ENCODE data around the gene ASAP3.
A peak's percentile ranks its signal among the peaks of the same experiment; 100 is the strongest.
"Not testable (repeated sequence)": the region's sequence is repeated elsewhere in the genome, so short reads cannot be mapped to it uniquely, and the experiment has no call there.

Gene ASAP3

DNA sequence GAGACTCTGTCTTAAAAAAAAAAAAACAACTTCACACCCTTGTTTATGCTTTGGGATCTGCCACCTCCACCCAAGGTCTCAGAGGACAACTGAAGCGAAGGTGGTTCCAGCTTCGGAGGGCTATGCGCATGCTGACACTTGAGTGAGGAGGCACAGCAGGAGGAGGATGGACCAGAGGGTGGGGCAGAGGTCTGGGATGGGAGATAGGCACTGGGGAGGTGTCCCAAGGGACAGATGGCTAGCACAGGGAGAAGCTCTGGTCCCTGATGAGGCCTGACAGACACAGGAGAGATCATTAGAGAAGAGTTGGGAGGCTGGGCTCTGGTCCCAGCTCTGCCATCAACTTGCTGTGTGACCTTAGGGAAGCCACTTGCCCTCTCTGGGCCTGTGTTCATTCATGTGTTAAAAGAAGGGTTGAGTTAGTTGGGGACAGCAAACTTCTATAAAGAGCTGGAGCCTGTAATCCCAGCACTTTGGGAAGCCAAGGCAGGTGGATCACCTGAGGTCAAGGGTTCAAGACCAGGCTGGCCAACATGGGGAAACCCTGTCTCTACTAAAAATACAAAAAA, 30.2 kb upstream of the ASAP3 start:
- no peak for DNase-seq

- DNase-seq, result no peak
These were observed 25.9 kb upstream of the ASAP3 start for GRCh38 chr1:23509896-23510295.

GRCh38 chr1:23506376-23507107, 22.6 kb upstream of the ASAP3 start:
- DNase-seq, result no peak

GRCh38 chr1:23505851-23506250, 21.9 kb upstream of the ASAP3 start:
- DNase-seq, result no peak

- not testable (repeated sequence) for DNase-seq
These were observed 20.2 kb upstream of the ASAP3 start for GRCh38 chr1:23504156-23504555.

DNA sequence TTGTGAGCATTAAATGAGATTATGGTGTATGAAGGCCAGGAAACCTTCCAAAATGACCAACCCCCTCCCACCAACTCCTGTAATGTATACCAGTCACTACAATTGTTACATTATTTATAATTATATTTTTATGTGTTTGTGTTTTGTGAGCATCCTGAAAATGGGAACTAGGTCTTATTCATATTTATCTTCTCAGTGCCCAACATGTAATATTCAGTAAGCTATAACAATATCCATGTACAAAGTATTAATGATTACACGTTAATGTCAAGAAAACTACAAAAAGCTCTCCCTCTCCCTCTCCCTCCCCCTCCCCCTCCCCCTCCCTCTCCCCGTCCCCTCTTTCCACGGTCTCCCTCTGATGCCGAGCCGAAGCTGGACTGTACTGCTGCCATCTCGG, 19.0 kb upstream of the ASAP3 start:
- no peak for DNase-seq

GRCh38 chr1:23500466-23500865, 16.5 kb upstream of the ASAP3 start:
- DNase-seq, result no peak

DNA sequence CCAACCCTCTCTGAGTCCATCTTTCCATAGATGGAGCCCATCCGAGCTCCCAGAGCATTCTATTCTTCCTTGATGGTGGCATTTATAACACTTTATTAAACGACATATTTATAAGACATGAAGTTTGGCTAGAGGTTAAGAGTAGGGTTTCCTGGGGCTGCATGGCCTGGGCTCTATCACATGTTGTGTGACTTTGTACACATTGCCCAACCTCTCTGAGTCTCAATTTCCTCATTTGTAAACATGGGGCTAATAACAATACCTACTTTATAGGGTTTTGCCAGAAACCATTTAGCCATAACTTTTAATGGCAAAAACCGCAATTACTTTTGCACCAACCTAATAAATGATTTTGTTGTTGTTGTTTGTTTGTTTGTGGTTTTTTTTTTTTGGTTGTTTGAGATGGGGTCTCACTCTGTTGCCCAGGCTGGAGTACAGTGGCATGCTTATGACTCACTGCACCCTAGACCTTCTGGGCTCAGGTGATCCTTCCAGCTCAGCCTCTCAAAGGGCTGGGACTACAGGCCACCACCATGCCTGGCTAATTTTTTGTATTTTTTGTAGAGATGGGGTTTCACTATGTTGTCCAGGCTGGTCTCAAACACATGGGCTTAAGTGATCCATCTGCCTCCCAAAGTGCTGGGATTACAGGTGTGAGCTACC, 13.9 kb upstream of the ASAP3 start:
- DNase-seq, result no peak

GRCh38 chr1:23496490-23497181, 12.7 kb upstream of the ASAP3 start:
- no peak for DNase-seq

- DNase-seq, result not testable (repeated sequence)
These were observed 10.9 kb upstream of the ASAP3 start for GRCh38 chr1:23494836-23495235.

DNA sequence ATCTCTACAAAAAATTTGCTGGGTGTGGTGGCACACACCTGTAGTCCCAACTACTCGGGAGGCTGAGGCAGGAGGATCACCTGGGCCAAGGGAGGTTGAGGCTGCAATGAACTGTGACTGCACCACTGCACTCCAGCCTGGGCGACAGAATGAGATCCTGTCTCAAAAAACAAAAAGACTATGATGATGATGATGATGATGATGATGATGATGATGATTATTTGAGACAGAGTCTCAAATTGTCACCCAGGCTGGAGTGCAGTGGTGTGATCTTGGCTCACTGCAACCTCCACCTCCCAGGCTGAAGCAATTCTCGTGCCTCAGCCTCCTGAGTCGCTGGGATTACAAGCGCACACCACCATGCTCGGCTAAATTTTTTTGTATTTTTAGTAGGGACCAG, 8.8 kb upstream of the ASAP3 start:
- DNase-seq, result not testable (repeated sequence)

GRCh38 chr1:23492132-23492720, 8.2 kb upstream of the ASAP3 start:
- DNase-seq, result no peak

GRCh38 chr1:23489842-23490241, 5.9 kb upstream of the ASAP3 start:
- DNase-seq, result no peak

DNA sequence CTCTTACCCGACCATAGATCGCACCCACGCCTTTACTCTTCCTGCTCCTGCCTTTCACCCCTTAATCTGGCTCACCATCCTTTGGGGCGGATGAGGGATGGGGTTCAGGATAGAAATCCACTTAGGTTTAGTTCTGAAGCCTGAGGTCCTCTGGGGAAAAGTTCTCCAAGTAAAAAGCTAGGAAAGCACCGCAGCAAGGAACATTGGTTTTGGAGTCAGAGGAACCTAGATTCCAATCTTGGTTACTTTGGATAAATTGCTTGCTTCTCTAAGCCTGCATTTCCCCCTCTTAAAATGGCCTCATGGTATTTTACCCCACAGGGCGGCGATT, 988 bp upstream of the ASAP3 start:
- no peak for DNase-seq

- DNase-seq, result peak; percentile 62
These were observed 448 bp upstream of the ASAP3 start for GRCh38 chr1:23484253-23485001.

- no peak for DNase-seq
These were observed 2.1 kb downstream of the ASAP3 start for GRCh38 chr1:23481904-23482303.

DNA sequence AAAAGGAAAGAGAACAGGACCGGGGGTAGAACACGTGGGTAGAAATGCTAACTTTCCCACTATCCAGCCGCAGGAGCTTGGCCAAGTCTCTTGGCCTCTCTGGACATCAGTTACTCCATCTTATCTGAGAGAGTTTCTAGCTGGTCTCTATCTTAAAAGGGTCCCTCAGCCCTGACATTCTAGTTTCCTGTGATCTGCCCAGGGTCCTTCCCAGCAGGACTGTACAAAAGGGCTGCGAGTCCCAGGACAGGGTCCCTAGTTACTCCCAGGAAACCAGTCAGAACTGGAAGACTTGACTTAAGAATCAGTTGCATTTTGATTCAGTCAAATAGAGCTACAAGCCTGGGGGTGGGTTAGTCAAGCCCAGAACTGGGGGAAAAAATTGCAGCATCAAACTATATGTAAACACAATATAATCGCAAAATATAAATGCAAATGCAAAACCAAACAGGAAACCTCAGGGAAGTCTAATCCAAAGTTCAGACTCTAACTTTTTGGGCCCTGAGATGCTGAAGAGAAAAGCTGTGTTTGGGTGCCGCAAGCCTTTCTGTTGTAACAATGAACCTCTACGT, 2.9 kb downstream of the ASAP3 start:
- DNase-seq, result no peak

DNA sequence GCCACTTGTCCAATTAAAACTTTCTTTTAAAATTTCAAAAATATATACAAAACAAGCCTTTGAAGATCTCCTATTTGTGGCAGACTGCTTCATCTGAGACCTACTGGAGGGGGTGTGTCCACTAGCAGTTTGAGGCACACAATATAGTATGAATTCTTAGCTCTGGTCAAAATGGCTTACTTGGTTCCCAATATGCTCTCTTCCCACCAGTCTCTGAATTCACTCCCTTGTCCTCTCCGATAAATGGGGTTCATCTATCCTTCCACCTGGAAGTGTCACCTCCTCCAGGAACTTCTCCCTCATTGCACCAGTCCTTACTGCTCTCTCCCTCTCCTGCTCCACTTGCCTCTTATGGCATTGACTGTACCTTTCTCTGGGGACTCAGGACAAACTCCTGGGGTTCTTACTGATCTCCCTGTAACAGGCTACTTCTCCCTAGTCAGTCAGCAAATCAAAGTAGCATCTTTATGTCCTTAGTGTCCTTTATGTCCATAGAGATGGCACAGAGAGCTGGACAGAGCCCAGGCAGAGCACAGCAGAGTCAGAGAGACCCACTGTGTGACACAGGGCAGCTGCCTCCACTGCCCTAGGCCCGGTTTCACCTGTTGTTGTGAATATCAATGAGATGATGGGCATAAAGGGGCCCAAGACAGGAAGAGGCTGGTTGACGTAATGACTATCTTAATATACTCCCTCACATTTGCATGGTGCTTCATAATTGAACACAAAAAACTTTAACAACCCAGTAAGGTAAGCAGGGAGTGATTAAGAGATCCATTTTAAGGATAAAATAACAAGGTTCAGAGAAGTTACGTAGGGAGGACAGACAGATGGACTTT, 3.6 kb downstream of the ASAP3 start:
- DNase-seq, result no peak

- no peak for DNase-seq
These were observed 4.4 kb downstream of the ASAP3 start for GRCh38 chr1:23479666-23479941.

DNA sequence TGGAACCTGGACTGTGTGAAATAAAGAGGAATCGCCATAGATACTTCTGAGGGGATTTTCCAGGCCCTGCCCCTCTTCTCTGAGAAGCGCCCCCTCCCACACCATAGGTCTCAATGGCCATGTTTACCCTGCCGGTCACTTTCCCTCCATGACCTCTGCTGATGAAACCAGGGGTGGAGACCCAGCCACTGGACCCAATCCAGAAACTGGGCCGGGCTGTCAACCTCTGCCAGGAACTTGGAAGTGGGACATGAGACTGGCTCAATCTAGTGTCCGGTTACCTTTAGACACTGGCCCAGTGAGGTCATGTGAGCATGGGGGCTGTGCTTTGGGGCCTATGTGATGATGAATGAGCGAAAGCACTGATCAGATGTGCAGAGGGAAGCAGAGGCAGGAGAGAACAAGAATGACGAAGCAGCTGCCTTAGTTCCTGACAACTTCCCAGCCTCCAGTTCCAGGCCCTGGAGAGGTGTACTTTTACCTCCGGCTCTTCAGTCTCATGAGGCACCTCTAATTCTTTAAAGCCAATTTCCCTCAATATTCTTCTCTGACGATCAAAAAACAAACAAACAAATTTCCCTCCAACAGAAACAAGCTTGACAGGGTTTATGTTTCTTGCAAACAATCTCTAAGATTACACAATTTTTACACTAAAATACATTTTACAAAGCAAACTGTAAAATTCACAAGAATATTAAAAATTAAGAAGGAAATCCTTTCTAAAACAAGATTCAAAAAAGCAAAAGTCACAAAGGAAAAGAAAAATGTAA, 4.9 kb downstream of the ASAP3 start:
- DNase-seq, result no peak

All from COR-L47 (cell line).